Measurements from ENCODE around the gene CLPX. TPM values are rescaled to one million over a fixed set of nuclear protein-coding genes. Genes with fewer than 3 reads are reported as not detected.

Gene CLPX
- total RNA-seq, 3 donors from 2014 or later = 39.4 to 51.5 (median 50.8) TPM

DNA sequence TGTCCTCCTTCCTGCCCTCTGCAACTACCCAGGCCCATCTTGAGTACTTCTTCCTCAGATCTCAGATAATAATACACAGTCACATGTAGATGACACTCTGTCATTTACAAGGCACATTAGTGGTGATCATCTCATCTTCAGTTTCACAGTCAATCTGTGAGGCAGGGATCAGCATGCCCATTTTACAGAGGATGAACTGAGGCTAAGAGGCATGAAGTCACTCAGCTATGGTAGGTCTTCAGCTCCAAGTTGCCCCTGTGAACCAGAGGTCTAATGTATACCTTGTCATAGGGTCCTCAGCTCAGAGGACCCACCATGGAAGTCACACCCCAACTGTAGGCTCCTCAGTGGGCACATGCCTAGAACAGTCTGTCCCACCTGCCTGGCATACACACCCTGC lies 30.4 kb upstream of the CLPX start:
- ATAC-seq = no peak
- H3K4me1 ChIP-seq (ENCODE audit: low read depth) = peaks cover 2% of the 10 kb centered on the region
- DNase-seq = no peak
- H3K36me3 ChIP-seq (ENCODE audit: low read depth) = no peaks in the 10 kb centered on the region
- no peaks in the 10 kb centered on the region for H3K9me3 ChIP-seq
- no peak overlapping the region for H3K4me3 ChIP-seq
- TF ChIP-seq, protein P1, sequence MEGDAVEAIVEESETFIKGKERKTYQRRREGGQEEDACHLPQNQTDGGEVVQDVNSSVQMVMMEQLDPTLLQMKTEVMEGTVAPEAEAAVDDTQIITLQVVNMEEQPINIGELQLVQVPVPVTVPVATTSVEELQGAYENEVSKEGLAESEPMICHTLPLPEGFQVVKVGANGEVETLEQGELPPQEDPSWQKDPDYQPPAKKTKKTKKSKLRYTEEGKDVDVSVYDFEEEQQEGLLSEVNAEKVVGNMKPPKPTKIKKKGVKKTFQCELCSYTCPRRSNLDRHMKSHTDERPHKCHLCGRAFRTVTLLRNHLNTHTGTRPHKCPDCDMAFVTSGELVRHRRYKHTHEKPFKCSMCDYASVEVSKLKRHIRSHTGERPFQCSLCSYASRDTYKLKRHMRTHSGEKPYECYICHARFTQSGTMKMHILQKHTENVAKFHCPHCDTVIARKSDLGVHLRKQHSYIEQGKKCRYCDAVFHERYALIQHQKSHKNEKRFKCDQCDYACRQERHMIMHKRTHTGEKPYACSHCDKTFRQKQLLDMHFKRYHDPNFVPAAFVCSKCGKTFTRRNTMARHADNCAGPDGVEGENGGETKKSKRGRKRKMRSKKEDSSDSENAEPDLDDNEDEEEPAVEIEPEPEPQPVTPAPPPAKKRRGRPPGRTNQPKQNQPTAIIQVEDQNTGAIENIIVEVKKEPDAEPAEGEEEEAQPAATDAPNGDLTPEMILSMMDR (IDR thresholded peaks at IDR 0.05) = no peak
- intact Hi-C loops (cut with DNase I, micrococcal nuclease) = no loop called here

DNA sequence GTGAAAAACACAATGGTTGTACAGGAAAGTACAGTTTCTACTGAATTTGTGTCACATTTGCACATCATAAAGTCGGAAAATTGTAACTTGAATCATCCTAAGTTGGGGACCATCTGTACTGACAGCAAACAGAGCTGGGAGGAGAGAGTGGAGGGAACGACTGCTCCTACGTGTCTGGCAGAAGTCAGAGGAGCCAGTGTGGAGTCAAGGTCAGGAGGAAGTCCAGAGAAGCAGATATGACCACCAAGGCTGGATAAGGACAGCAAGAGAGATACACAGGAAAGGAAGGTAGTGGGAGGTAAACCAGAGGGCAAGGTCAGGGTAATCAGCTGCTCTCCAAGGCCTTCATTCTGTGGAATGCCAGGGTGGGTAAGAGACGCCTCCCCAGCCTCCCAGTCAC lies 28.9 kb upstream of the CLPX start:
- no peak overlapping the region for H3K4me3 ChIP-seq
- H3K9me3 ChIP-seq = no peaks in the 10 kb centered on the region
- TF ChIP-seq, protein P1 (IDR thresholded peaks at IDR 0.05) = no peak
- no peak for ATAC-seq
- no peak for DNase-seq
- H3K36me3 ChIP-seq (ENCODE audit: low read depth) = no peaks in the 10 kb centered on the region
- intact Hi-C loops (cut with DNase I, micrococcal nuclease) = no loop called here
- H3K4me1 ChIP-seq (ENCODE audit: low read depth) = peaks cover 3% of the 10 kb centered on the region

DNA sequence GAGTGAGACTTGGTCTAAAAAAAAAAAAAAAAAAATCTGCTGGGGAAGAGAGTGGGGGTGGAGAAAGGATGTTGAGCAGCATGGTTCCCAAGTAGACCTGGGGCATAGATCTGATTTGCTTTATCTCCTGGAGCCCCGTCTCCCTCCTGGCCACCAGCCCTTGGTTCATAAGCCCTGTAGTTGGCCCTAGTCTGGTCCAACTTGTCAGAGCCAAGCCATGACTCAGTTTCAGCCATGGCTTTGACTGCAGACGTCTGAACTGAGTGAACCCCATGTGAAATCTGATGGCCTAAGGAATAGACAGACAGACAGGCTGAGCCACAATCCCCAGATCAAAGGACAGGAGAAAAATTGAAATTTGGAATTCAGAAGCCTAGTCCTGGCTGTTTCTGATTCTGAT lies 28.1 kb upstream of the CLPX start:
- ATAC-seq (no peak), DNase-seq (no peak)
- Histone ChIP-seq H3K4me1 (ENCODE audit: low read depth) (peaks cover 3% of the 10 kb centered on the region), H3K9me3 (no peaks in the 10 kb centered on the region), H3K36me3 (ENCODE audit: low read depth) (no peaks in the 10 kb centered on the region), H3K4me3 (no peak overlapping the region)
- intact Hi-C loops (cut with DNase I, micrococcal nuclease) = no loop called here
- TF ChIP-seq, protein P1 (IDR thresholded peaks at IDR 0.05) = no peak

DNA sequence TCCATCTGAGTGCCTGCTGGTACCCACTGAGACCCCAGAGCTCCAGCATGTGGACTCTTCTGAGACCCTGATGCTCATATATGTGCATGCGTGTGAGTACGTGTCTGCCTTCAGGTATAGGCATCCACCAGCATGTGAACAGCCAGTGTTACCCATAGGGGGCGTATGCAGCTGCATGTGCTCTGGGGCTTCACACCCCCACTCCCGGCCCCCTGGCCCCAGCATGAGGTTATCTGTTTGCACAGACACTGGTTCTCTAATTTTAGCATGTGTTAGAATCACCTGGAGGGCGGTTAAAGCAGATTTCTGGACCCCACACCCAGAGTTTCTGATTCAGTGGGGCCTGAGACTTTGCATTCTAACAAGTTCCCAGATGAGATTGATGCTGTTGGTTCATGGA lies 27.0 kb upstream of the CLPX start:
- no peaks in the 10 kb centered on the region for H3K9me3 ChIP-seq
- peaks cover 3% of the 10 kb centered on the region for H3K4me1 ChIP-seq (ENCODE audit: low read depth)
- DNase-seq (peak in 1 of 3 donors; percentile 29), ATAC-seq (peak; percentile 45)
- no peak overlapping the region for H3K4me3 ChIP-seq
- TF ChIP-seq, protein P1 (IDR thresholded peaks at IDR 0.05) = no peak
- H3K36me3 ChIP-seq (ENCODE audit: low read depth) = no peaks in the 10 kb centered on the region
- intact Hi-C loops (cut with DNase I, micrococcal nuclease) = no loop called here

DNA sequence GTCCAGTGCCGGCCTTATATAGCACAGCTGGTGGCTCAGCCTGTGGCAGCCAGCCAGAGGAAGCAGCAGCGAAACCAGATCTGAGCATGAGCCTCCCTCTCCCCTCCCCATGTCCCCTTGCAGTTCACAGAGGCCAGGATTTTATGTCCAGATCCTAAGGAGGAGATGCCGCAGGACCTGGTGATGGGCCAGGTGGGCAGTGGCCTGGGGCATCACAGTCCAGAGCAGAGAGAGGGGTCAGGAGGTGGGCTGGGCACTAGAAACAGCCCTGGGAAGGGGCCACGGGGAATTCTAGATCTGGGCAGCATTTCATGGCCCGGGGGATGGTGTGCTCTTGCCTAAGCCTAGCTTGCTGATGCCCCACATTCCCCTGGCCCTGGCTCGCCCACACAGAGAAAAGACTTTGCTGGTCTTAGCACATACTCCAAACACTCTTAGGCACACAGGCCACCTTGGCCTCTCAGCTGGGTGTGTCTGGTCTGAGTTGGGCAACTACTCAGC lies 26.4 kb upstream of the CLPX start:
- no peaks in the 10 kb centered on the region for H3K36me3 ChIP-seq (ENCODE audit: low read depth)
- TF ChIP-seq, protein P1 (IDR thresholded peaks at IDR 0.05) = no peak
- H3K4me3 ChIP-seq = no peak overlapping the region
- intact Hi-C loops (cut with DNase I, micrococcal nuclease) = no loop called here
- peaks cover 3% of the 10 kb centered on the region for H3K4me1 ChIP-seq (ENCODE audit: low read depth)
- no peaks in the 10 kb centered on the region for H3K9me3 ChIP-seq
- ATAC-seq = peak; percentile 45
- peak in 2 of 3 donors; percentile 32 to 47 for DNase-seq
